GM10248 (cell line): Measurements from ENCODE around the gene C4orf50.

Source experiments
- CTCF ChIA-PET: fragments of 300-600 bp; sonication (Branson Sonifier 250); formaldehyde crosslinking; extraction: SDS; loops from one replicate; lab custom pipeline; 2021; ENCODE audit warnings: antibody characterized with exemption; lab: Yijun Ruan, JAX
- POLR2A ChIA-PET: fragments of 350-650 bp; sonication (Branson Sonifier 250); formaldehyde crosslinking; extraction: SDS; loops from one replicate; lab custom pipeline; 2020; ENCODE audit warnings: antibody characterized with exemption; lab: Yijun Ruan, JAX
- DNase-seq: peaks from one replicate; pipeline ENCODE4 v3.0.0; 2012; ENCODE audit errors: extremely low spot score
- CTCF ChIP-seq: IDR thresholded peaks from 2 replicates; pipeline ENCODE4 v1.5.1; 2012; ENCODE audit warnings: mild to moderate bottlenecking, low read depth; ENCODE audit errors: extremely low read depth, missing control alignments, control extremely low read depth

Gene C4orf50

GRCh38 chr4:6042293-6043063, 24.2 kb upstream of the C4orf50 start:
- no peak for TF ChIP-seq CTCF
- CTCF ChIA-PET: interaction anchor here (1.0 kb wide), 1 partner anchor 208 kb away, joined by 3 read pairs; no protein-coding TSS in a partner anchor
- no peak for DNase-seq
- POLR2A ChIA-PET: no interaction called here

- no peak for DNase-seq
- ChIA-PET CTCF (interaction anchor here (1.0 kb wide), 1 partner anchor 209 kb away, joined by 3 read pairs; no protein-coding TSS in a partner anchor), POLR2A (no interaction called here)
- TF ChIP-seq CTCF: no peak
These were observed 23.6 kb upstream of the C4orf50 start for GRCh38 chr4:6041800-6042199.

- CTCF ChIA-PET: interaction anchor here (1.3 kb wide), 1 partner anchor 26 kb away, joined by 3 read pairs; no protein-coding TSS in a partner anchor
- POLR2A ChIA-PET: no interaction called here
- no peak for TF ChIP-seq CTCF
- no peak for DNase-seq
These were observed 20.5 kb upstream of the C4orf50 start for GRCh38 chr4:6038711-6039110.

- no peak for TF ChIP-seq CTCF
- POLR2A ChIA-PET: no interaction called here
These were observed 17.6 kb upstream of the C4orf50 start for GRCh38 chr4:6035786-6036185.

GRCh38 chr4:6033381-6033780, 15.2 kb upstream of the C4orf50 start:
- ChIA-PET POLR2A (no interaction called here), CTCF (interaction anchor here (1.2 to 3.8 kb wide), 2 partner anchors 21 to 35 kb away, joined by 3 to 12 read pairs; no protein-coding TSS in a partner anchor)
- TF ChIP-seq CTCF: no peak
- no peak for DNase-seq

More at GRCh38 chr4:6035786-6036185, 17.6 kb upstream of the C4orf50 start:
- DNase-seq: no peak
- CTCF ChIA-PET: no interaction called here

- POLR2A ChIA-PET: no interaction called here
- TF ChIP-seq CTCF: no peak
- CTCF ChIA-PET: interaction anchor here (1.0 to 3.8 kb wide), 4 partner anchors 12 to 298 kb away, joined by 3 to 12 read pairs (median 4); no protein-coding TSS in a partner anchor
- DNase-seq: no peak
These were observed 14.3 kb upstream of the C4orf50 start for GRCh38 chr4:6032249-6033244.
